Measurements from ENCODE around the gene ETV1. TPM values are rescaled to one million over a fixed set of nuclear protein-coding genes. Genes with fewer than 3 reads are reported as not detected.
A peak's percentile ranks its signal among the peaks of the same experiment; 100 is the strongest.

Gene ETV1
- total and polyA plus RNA-seq, 9 of the 15 experiments (the other 6 are each of a cell fraction or from before 2014, with no cell fraction given), result 7.2 to 27.4 (median 14.0) TPM

DNA sequence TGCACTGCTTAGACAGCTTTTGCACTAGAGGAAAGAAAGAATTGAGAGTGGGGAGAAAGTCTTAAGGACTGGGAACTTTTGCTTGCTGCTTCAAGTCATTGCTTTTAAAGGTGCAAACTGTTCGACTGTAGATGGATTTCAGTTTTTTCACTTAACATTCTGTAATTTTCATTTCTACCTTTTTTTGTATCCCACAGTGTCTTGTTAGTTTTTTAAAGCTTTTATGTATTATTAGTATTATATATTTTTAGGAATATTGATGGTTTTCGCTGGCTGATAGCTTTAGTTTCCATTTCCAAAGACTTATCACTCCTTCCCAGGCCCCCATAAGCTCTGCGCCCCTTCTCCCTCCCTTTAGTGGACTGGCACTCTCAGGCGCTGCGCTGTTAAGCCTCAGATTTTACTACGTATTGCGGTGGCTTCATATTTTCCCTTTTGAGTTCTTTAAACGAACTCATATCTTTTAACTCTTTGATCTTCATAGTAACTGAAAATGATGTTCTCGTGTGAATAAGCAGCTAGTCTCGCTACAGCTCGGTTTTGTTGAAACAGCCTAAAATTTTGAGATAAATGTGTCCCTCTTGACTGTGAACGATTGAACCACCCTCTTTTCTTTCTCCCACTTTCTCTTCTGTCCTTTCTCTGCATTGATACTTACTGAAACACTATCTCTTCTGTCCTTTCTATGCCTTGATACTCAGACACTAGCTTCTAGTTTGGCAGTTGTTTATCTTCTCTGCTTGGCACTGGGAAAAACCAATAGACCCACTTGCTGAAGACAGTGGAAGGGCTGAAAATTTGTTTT is 2.5 kb upstream of the ETV1 start (continued):
- no peak for TF ChIP-seq ZNF232 (CRISPR knock-in tag; IDR thresholded peaks at IDR 0.05)
- TF ChIP-seq ZC3H4 (CRISPR knock-in tag; IDR thresholded peaks at IDR 0.05; ENCODE audit: borderline replicate concordance), result no peak
- no peak for TF ChIP-seq NR1H2 (CRISPR knock-in tag; IDR thresholded peaks at IDR 0.05)
- peak; percentile 1 to 26; a peak in 1 of 4 replicates for TF ChIP-seq ARNT (IDR thresholded peaks at IDR 0.05)
- TF ChIP-seq TAF7 (tag; IDR thresholded peaks at IDR 0.05), result 0 out of 2 replicates have a peak, but pooled peaks have one; percentile 60
- no peak for TF ChIP-seq CTCFL (IDR thresholded peaks at IDR 0.05; ENCODE audit: borderline replicate concordance, insufficient read depth, low read depth, low read length, poor library complexity, severe bottlenecking)
- no peak for TF ChIP-seq GABPB1 (CRISPR knock-in tag; IDR thresholded peaks at IDR 0.05)
- TF ChIP-seq POLR2H (tag; IDR thresholded peaks at IDR 0.05; ENCODE audit: low read depth), result peak; percentile 70
- TF ChIP-seq MEF2D (tag; conservative IDR thresholded peaks at IDR 0.05; ENCODE audit: low read depth), result no peak
- TF ChIP-seq, protein P1, sequence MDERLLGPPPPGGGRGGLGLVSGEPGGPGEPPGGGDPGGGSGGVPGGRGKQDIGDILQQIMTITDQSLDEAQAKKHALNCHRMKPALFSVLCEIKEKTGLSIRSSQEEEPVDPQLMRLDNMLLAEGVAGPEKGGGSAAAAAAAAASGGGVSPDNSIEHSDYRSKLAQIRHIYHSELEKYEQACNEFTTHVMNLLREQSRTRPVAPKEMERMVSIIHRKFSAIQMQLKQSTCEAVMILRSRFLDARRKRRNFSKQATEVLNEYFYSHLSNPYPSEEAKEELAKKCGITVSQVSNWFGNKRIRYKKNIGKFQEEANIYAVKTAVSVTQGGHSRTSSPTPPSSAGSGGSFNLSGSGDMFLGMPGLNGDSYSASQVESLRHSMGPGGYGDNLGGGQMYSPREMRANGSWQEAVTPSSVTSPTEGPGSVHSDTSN (CRISPR knock-in tag; IDR thresholded peaks at IDR 0.05; ENCODE audit: low read depth), result no peak
- TF ChIP-seq, protein P1 (tag; conservative IDR thresholded peaks at IDR 0.05; ENCODE audit: low read depth), result no peak
- no peak for TF ChIP-seq RBM15 (IDR thresholded peaks at IDR 0.05; ENCODE audit: insufficient read depth, low read length)
- 0 out of 2 replicates have a peak, but pooled peaks have one; percentile 13 for TF ChIP-seq JUND (IDR thresholded peaks at IDR 0.05; ENCODE audit: borderline replicate concordance, low read depth, low read length)
- 0 out of 3 replicates have a peak, but pooled peaks have one; percentile 6 for TF ChIP-seq JUND (tag; IDR thresholded peaks at IDR 0.05; ENCODE audit: borderline replicate concordance, low read depth, low read length)
- no peak for TF ChIP-seq SMC3 (conservative IDR thresholded peaks at IDR 0.05; ENCODE audit: insufficient read depth, low read depth, low read length)
- peak; percentile 7; the same call in 1 of the 2 replicates for TF ChIP-seq POLR2AphosphoS5 (IDR thresholded peaks at IDR 0.05; ENCODE audit: control insufficient read depth, insufficient read depth, low read depth, low read length)
- TF ChIP-seq NONO (IDR thresholded peaks at IDR 0.05; ENCODE audit: low read depth in 2 of 2, low read length in 1 of 2), result no peak
- no peak for TF ChIP-seq DPF2 (IDR thresholded peaks at IDR 0.05)
